HepG2 (cell line): ENCODE measurements around the gene ZNF217. TPM values are rescaled to one million over a fixed set of nuclear protein-coding genes. Genes with fewer than 3 reads are reported as not detected.
"Not testable (repeated sequence)": the region's sequence is repeated elsewhere in the genome, so short reads cannot be mapped to it uniquely, and the experiment has no call there.

Source experiments
- CREB1 ChIP-seq, 2 experiments: fragments of 450-650 bp in 1 of 2; IDR thresholded peaks; 2 replicates each; pipeline ENCODE4 v1.6.1; 2016 to 2017; ENCODE audit warnings: control low read depth in 1 of 2, mild to moderate bottlenecking in 1 of 2, missing compliant biosample characterization in 1 of 2, missing genetic modification characterization in 1 of 2
- EP300 ChIP-seq, 3 experiments: sonication (generic) in 1 of 3; formaldehyde crosslinking in 1 of 3; IDR thresholded peaks; 2 replicates each; pipeline versions ENCODE4 v1.5.1 to v1.6.1; 2011 to 2020; ENCODE audit warnings: low read depth in 2 of 3, low read length in 2 of 3, borderline replicate concordance in 1 of 3, improper control_type of control experiment in 1 of 3, mild to moderate bottlenecking in 1 of 3, missing genetic modification reagents in 1 of 3, moderate library complexity in 1 of 3
- FOXK1 ChIP-seq: sonication (generic); formaldehyde crosslinking; IDR thresholded peaks from 2 replicates; pipeline ENCODE4 v1.4.0; 2020; ENCODE audit warnings: low read depth, missing genetic modification reagents, borderline replicate concordance
- HNF4A ChIP-seq: sonication (generic); formaldehyde crosslinking; IDR thresholded peaks from 2 replicates; pipeline ENCODE4 v1.4.0; 2020; ENCODE audit warnings: missing genetic modification reagents
- HNF4G ChIP-seq, 2 experiments: sonication (generic) in 1 of 2; formaldehyde crosslinking in 1 of 2; IDR thresholded peaks; 2 replicates each; pipeline versions ENCODE4 v1.4.0 to v1.6.1; 2011 to 2020; ENCODE audit warnings: borderline replicate concordance in 2 of 2, low read depth in 2 of 2, mild to moderate bottlenecking in 2 of 2, low read length in 1 of 2, missing genetic modification reagents in 1 of 2, moderate library complexity in 1 of 2
- HOXA5 ChIP-seq: sonication (generic); formaldehyde crosslinking; IDR thresholded peaks from 2 replicates; pipeline ENCODE4 v1.4.0; 2020; ENCODE audit warnings: missing genetic modification reagents
- ISL2 ChIP-seq: sonication (generic); formaldehyde crosslinking; IDR thresholded peaks from 2 replicates; pipeline ENCODE4 v1.5.0; 2020; ENCODE audit warnings: missing genetic modification reagents
- KAT7 ChIP-seq: IDR thresholded peaks from 2 replicates; pipeline ENCODE4 v1.6.1; 2018; ENCODE audit warnings: borderline replicate concordance, missing compliant biosample characterization
- KLF16 ChIP-seq, 2 experiments: sonication (generic) in 1 of 2; formaldehyde crosslinking in 1 of 2; IDR thresholded peaks; 2 replicates each; pipeline versions ENCODE4 v1.6.1 to v1.8.0; 2016 to 2023; ENCODE audit warnings: missing genetic modification reagents in 2 of 2, missing compliant biosample characterization in 1 of 2
- MIXL1 ChIP-seq: IDR thresholded peaks from 2 replicates; pipeline ENCODE4 v1.6.1; 2016
- NCOA2 ChIP-seq: sonication (generic); formaldehyde crosslinking; IDR thresholded peaks from 2 replicates; pipeline ENCODE4 v1.8.0; 2022; ENCODE audit warnings: inconsistent platforms
- POLR2A ChIP-seq, 2 experiments: IDR thresholded peaks; 2 replicates each; pipeline ENCODE4 v1.6.1; 2011; ENCODE audit warnings: low read depth in 2 of 2, low read length in 2 of 2, mild to moderate bottlenecking in 1 of 2, moderate library complexity in 1 of 2; ENCODE audit not compliant: insufficient read depth in 1 of 2
- RARA ChIP-seq: IDR thresholded peaks from 2 replicates; pipeline ENCODE4 v1.6.1; 2016; ENCODE audit warnings: missing genetic modification reagents, missing compliant biosample characterization
- RFX3 ChIP-seq: IDR thresholded peaks from 2 replicates; pipeline ENCODE4 v1.6.1; 2016; ENCODE audit warnings: missing biosample characterization, missing genetic modification reagents
- RXRB ChIP-seq: IDR thresholded peaks from 2 replicates; pipeline ENCODE4 v1.6.1; 2016; ENCODE audit warnings: borderline replicate concordance, missing genetic modification reagents, missing compliant biosample characterization
- SIX4 ChIP-seq: sonication (generic); formaldehyde crosslinking; IDR thresholded peaks from 2 replicates; pipeline ENCODE4 v1.4.0; 2020; ENCODE audit warnings: missing genetic modification reagents
- SOX13 ChIP-seq, 3 experiments: fragments of 450-650 bp in 1 of 3; sonication (generic) in 1 of 3; formaldehyde crosslinking in 1 of 3; IDR thresholded peaks in 2 of 3; conservative IDR thresholded peaks in 1 of 3; 2 replicates each; pipeline versions ENCODE4 v1.5.0 to v1.6.1; 2016 to 2020; ENCODE audit warnings: antibody characterized with exemption in 1 of 3, mild to moderate bottlenecking in 1 of 3, missing compliant biosample characterization in 1 of 3, missing genetic modification reagents in 1 of 3, moderate library complexity in 1 of 3
- STAG1 ChIP-seq: sonication (generic); formaldehyde crosslinking; IDR thresholded peaks from 2 replicates; pipeline ENCODE4 v1.4.0; 2020; ENCODE audit warnings: missing genetic modification reagents
- ZNF331 ChIP-seq: sonication (generic); formaldehyde crosslinking; IDR thresholded peaks from 2 replicates; pipeline ENCODE4 v1.4.0; 2020; ENCODE audit warnings: missing genetic modification reagents
- polyA plus RNA-seq, 8 experiments: library from polyadenylated mRNA; depleted of rRNA in 3 of 8; stranded (reverse) in 7 of 8; unstranded in 1 of 8; fragments of >200 nt; fragmentation: Illumina TruSeq in 4 of 8; extraction: Trizol in 4 of 8; gene quantifications; 2 replicates each; pipeline versions ENCODE4 v1.2.1 to v1.2.3, GENCODE V29; 2011 to 2016; ENCODE audit warnings: low read depth in 4 of 8, missing spikeins in 1 of 8, mixed read lengths in 1 of 8; ENCODE audit not compliant: insufficient read depth in 1 of 8
- total RNA-seq, 5 experiments: library from RNA; depleted of rRNA; stranded (reverse); fragments of >200 nt; fragmentation: Illumina TruSeq; extraction: Trizol; gene quantifications; 2 replicates each; pipeline ENCODE4 v1.2.3, GENCODE V29; 2016; ENCODE audit warnings: low read depth in 1 of 5
- TF ChIP-seq, protein P1 (sequence below): IDR thresholded peaks from 2 replicates; pipeline ENCODE4 v1.6.1; 2018; ENCODE audit warnings: missing genetic modification reagents
- TF ChIP-seq, protein P2 (sequence below), 2 experiments: sonication (generic) in 1 of 2; formaldehyde crosslinking in 1 of 2; IDR thresholded peaks; 2 replicates each; pipeline versions ENCODE4 v1.4.0 to v1.6.1; 2016 to 2020; ENCODE audit warnings: borderline replicate concordance in 1 of 2, low read depth in 1 of 2, mild to moderate bottlenecking in 1 of 2, missing genetic modification reagents in 1 of 2
- TF ChIP-seq, protein P3 (sequence below): sonication (generic); formaldehyde crosslinking; IDR thresholded peaks from 2 replicates; pipeline ENCODE4 v1.4.0; 2020; ENCODE audit warnings: missing genetic modification reagents

Gene ZNF217
- total and polyA plus RNA-seq, 2 of the 13 experiments (the other 11 are each of a cell fraction or from before 2014, with no cell fraction given): 22.3 to 29.8 TPM

DNA sequence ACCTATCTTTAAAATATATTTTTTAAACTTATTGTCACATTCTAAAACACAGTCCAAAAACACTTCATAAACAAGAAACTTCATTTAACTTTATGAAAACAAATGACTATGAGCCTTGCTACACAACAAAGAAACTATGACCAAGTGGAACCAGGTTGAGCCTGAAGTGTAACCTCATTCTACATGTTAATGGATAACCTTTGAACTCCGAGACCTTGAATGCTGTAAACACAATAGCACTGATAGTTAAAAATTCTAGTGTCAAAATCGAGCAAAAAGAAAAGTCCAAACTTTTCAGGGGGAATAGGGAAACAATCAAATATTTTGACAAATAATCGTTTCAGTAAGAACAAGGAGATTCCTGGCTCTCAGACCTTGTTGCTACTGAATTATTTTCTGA, 2.1 kb upstream of the ZNF217 start (continued):
- peak; percentile 59; the same call in 1 of the 2 replicates for TF ChIP-seq ZNF331 (CRISPR knock-in tag)
- TF ChIP-seq RARA: peak; percentile 88
- peak; percentile 15; the same call in 1 of the 2 replicates for TF ChIP-seq CREB1 (IDR thresholded peaks at IDR 0.05)
- not testable (repeated sequence) for TF ChIP-seq CREB1 (CRISPR knock-in tag; IDR thresholded peaks at IDR 0.05); SOX13 (IDR thresholded peaks at IDR 0.05); HNF4G (CRISPR knock-in tag; IDR thresholded peaks at IDR 0.05; ENCODE audit: borderline replicate concordance, low read depth)
- peak; percentile 69 to 78 for TF ChIP-seq POLR2A (IDR thresholded peaks at IDR 0.05; ENCODE audit: insufficient read depth in 1 of 2, low read depth in 2 of 2, low read length in 2 of 2)
- TF ChIP-seq SIX4 (CRISPR knock-in tag): 0 out of 2 replicates have a peak, but pooled peaks have one; percentile 38
- TF ChIP-seq EP300 (IDR thresholded peaks at IDR 0.05; ENCODE audit: low read depth in 2 of 2, low read length in 2 of 2): peak in 1 of 2 experiments; percentile 67; a peak in 2 of 4 replicates
- 0 out of 2 replicates have a peak, but pooled peaks have one; percentile 33 for TF ChIP-seq EP300 (CRISPR knock-in tag; IDR thresholded peaks at IDR 0.05; ENCODE audit: borderline replicate concordance)
- TF ChIP-seq, protein P1, sequence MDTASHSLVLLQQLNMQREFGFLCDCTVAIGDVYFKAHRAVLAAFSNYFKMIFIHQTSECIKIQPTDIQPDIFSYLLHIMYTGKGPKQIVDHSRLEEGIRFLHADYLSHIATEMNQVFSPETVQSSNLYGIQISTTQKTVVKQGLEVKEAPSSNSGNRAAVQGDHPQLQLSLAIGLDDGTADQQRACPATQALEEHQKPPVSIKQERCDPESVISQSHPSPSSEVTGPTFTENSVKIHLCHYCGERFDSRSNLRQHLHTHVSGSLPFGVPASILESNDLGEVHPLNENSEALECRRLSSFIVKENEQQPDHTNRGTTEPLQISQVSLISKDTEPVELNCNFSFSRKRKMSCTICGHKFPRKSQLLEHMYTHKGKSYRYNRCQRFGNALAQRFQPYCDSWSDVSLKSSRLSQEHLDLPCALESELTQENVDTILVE (CRISPR knock-in tag): peak; percentile 51; the same call in 1 of the 2 replicates
- 0 out of 2 replicates have a peak, but pooled peaks have one; percentile 31 for TF ChIP-seq HOXA5
- 0 out of 2 replicates have a peak, but pooled peaks have one; percentile 20 for TF ChIP-seq KAT7 (CRISPR knock-in tag)
- TF ChIP-seq SOX13 (CRISPR knock-in tag; conservative IDR thresholded peaks at IDR 0.05 in 1 of 2, IDR thresholded peaks at IDR 0.05 in 1 of 2): peak in 1 of 2 experiments; percentile 93; a peak in 2 of 4 replicates
- TF ChIP-seq HNF4A (CRISPR knock-in tag): peak; percentile 86
- TF ChIP-seq HNF4G (IDR thresholded peaks at IDR 0.05; ENCODE audit: borderline replicate concordance, low read depth, low read length): peak; percentile 66
- TF ChIP-seq STAG1 (CRISPR knock-in tag): peak; percentile 22; the same call in 1 of the 2 replicates
- TF ChIP-seq, protein P2, sequence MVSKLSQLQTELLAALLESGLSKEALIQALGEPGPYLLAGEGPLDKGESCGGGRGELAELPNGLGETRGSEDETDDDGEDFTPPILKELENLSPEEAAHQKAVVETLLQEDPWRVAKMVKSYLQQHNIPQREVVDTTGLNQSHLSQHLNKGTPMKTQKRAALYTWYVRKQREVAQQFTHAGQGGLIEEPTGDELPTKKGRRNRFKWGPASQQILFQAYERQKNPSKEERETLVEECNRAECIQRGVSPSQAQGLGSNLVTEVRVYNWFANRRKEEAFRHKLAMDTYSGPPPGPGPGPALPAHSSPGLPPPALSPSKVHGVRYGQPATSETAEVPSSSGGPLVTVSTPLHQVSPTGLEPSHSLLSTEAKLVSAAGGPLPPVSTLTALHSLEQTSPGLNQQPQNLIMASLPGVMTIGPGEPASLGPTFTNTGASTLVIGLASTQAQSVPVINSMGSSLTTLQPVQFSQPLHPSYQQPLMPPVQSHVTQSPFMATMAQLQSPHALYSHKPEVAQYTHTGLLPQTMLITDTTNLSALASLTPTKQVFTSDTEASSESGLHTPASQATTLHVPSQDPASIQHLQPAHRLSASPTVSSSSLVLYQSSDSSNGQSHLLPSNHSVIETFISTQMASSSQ (IDR thresholded peaks at IDR 0.05; ENCODE audit: low read depth): peak; percentile 77
- TF ChIP-seq, protein P2 (CRISPR knock-in tag; IDR thresholded peaks at IDR 0.05; ENCODE audit: borderline replicate concordance): peak; percentile 57; the same call in 1 of the 2 replicates
- TF ChIP-seq MIXL1 (CRISPR knock-in tag): peak; percentile 89
- peak; percentile 84; the same call in 1 of the 2 replicates for TF ChIP-seq FOXK1 (CRISPR knock-in tag)
- peak; percentile 77 for TF ChIP-seq NCOA2 (CRISPR knock-in tag)
- TF ChIP-seq KLF16 (CRISPR knock-in tag; IDR thresholded peaks at IDR 0.05): peak in 1 of 2 experiments; percentile 70; a peak in 1 of 4 replicates
- TF ChIP-seq RFX3 (CRISPR knock-in tag): 0 out of 2 replicates have a peak, but pooled peaks have one; percentile 27
- peak; percentile 72 for TF ChIP-seq ISL2 (CRISPR knock-in tag)
- TF ChIP-seq RXRB (CRISPR knock-in tag): peak; percentile 85
- TF ChIP-seq, protein P3, sequence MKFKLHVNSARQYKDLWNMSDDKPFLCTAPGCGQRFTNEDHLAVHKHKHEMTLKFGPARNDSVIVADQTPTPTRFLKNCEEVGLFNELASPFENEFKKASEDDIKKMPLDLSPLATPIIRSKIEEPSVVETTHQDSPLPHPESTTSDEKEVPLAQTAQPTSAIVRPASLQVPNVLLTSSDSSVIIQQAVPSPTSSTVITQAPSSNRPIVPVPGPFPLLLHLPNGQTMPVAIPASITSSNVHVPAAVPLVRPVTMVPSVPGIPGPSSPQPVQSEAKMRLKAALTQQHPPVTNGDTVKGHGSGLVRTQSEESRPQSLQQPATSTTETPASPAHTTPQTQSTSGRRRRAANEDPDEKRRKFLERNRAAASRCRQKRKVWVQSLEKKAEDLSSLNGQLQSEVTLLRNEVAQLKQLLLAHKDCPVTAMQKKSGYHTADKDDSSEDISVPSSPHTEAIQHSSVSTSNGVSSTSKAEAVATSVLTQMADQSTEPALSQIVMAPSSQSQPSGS: peak; percentile 48; the same call in 1 of the 2 replicates
